ENCODE measurements around the gene AQR.
"Not testable (repeated sequence)": the region's sequence is repeated elsewhere in the genome, so short reads cannot be mapped to it uniquely, and the experiment has no call there.

Gene AQR

GRCh38 chr15:34952481-34952880 lies 17.1 kb downstream of the AQR start:
- DNase-seq: peak; percentile 37

- DNase-seq: no peak
Observed at GRCh38 chr15:34951993-34952392, 17.5 kb downstream of the AQR start.

GRCh38 chr15:34944936-34945335 lies 24.6 kb downstream of the AQR start:
- DNase-seq: no peak

- no peak for DNase-seq
Observed at GRCh38 chr15:34943711-34944110, 25.8 kb downstream of the AQR start.

GRCh38 chr15:34943264-34943663 lies 26.3 kb downstream of the AQR start:
- not testable (repeated sequence) for DNase-seq

GRCh38 chr15:34942363-34942762 lies 27.2 kb downstream of the AQR start:
- DNase-seq: no peak

GRCh38 chr15:34941831-34942230 lies 27.7 kb downstream of the AQR start:
- no peak for DNase-seq

GRCh38 chr15:34941185-34941698 lies 28.3 kb downstream of the AQR start:
- DNase-seq: no peak

GRCh38 chr15:34933432-34933975 lies 36.0 kb downstream of the AQR start:
- DNase-seq: no peak

GRCh38 chr15:34928349-34928748 lies 41.2 kb downstream of the AQR start:
- not testable (repeated sequence) for DNase-seq

- no peak for DNase-seq
Observed at GRCh38 chr15:34927726-34928125, 41.8 kb downstream of the AQR start.

GRCh38 chr15:34914317-34914716 lies 55.2 kb downstream of the AQR start:
- DNase-seq: no peak

GRCh38 chr15:34905047-34905446 lies 64.5 kb downstream of the AQR start:
- DNase-seq: no peak

- no peak for DNase-seq
Observed at GRCh38 chr15:34904527-34904926, 65.0 kb downstream of the AQR start.

- no peak for DNase-seq
Observed at GRCh38 chr15:34900748-34901147, 68.8 kb downstream of the AQR start.

- no peak for DNase-seq
Observed at GRCh38 chr15:34896183-34896582, 73.4 kb downstream of the AQR start.

GRCh38 chr15:34893967-34894366 lies 75.6 kb downstream of the AQR start:
- no peak for DNase-seq

GRCh38 chr15:34892963-34893591 lies 76.5 kb downstream of the AQR start:
- DNase-seq: no peak

GRCh38 chr15:34890424-34890823 lies 79.1 kb downstream of the AQR start:
- no peak for DNase-seq

GRCh38 chr15:34889476-34889875 lies 80.1 kb downstream of the AQR start:
- no peak for DNase-seq

- no peak for DNase-seq
Observed at GRCh38 chr15:34886134-34886533, 83.4 kb downstream of the AQR start.

- no peak for DNase-seq
Observed at GRCh38 chr15:34883633-34884032, 85.9 kb downstream of the AQR start.

- no peak for DNase-seq
Observed at GRCh38 chr15:34883042-34883441, 86.5 kb downstream of the AQR start.

GRCh38 chr15:34879107-34879506 lies 90.4 kb downstream of the AQR start:
- no peak for DNase-seq

GRCh38 chr15:34876640-34877039 lies 92.9 kb downstream of the AQR start:
- no peak for DNase-seq

Measured in activated CD4-positive, alpha-beta T cell treated with anti-CD3 and anti-CD28 coated beads, Interleukin-10, Interleukin-2, amounts not matched to agents 100 ng/mL and 50 ng/mL, durations not matched to agents 16 hours and 8 hours (primary cell).